AG09309 (cell line): ENCODE measurements around the gene CP.

Experiments used
- DNase-seq: peaks from one replicate; pipeline ENCODE4 v3.0.0-alpha.2; 2010; ENCODE audit warnings: low read depth
- H3K4me3 ChIP-seq: 2 replicates; pipeline ENCODE4 v1.5.1; 2011; ENCODE audit warnings: mild to moderate bottlenecking, low read depth, low read length, moderate library complexity; ENCODE audit not compliant: control insufficient read depth
- CTCF ChIP-seq: IDR thresholded peaks from 2 replicates; pipeline ENCODE4 v1.5.1; 2011; ENCODE audit warnings: mild to moderate bottlenecking, low read depth, low read length, inconsistent platforms; ENCODE audit not compliant: insufficient read depth, control insufficient read depth; ENCODE audit errors: missing control alignments

CP gene

GRCh38 chr3:149217347-149217746, 4.3 kb downstream of the CP start:
- DNase-seq: no peak
- no peak overlapping the region for H3K4me3 ChIP-seq
- TF ChIP-seq CTCF: no peak

GRCh38 chr3:149216193-149216869, 5.3 kb downstream of the CP start:
- no peak for DNase-seq
- no peak for TF ChIP-seq CTCF

GRCh38 chr3:149215515-149215914, 6.1 kb downstream of the CP start:
- no peak for DNase-seq
- TF ChIP-seq CTCF: no peak

More at GRCh38 chr3:149216193-149216869, 5.3 kb downstream of the CP start:
- no peak overlapping the region for H3K4me3 ChIP-seq

GRCh38 chr3:149214702-149215101, 6.9 kb downstream of the CP start:
- no peak for DNase-seq
- H3K4me3 ChIP-seq: no peak overlapping the region
- no peak for TF ChIP-seq CTCF

More at GRCh38 chr3:149215515-149215914, 6.1 kb downstream of the CP start:
- no peak overlapping the region for H3K4me3 ChIP-seq

- no peak for DNase-seq
- H3K4me3 ChIP-seq: no peak overlapping the region
- TF ChIP-seq CTCF: no peak
Observed at GRCh38 chr3:149212386-149212785, 9.2 kb downstream of the CP start.

GRCh38 chr3:149209431-149209830, 12.2 kb downstream of the CP start:
- no peak for DNase-seq
- no peak for TF ChIP-seq CTCF
- no peak overlapping the region for H3K4me3 ChIP-seq
